Measurements from ENCODE around the gene GALNT9.

GALNT9 gene

GRCh38 chr12:132333766-132334165, 4.4 kb upstream of the GALNT9 start (continued):
- no peak for TF ChIP-seq TCF4 (CRISPR knock-in tag; IDR thresholded peaks at IDR 0.05; ENCODE audit: borderline replicate concordance)
- no peak for TF ChIP-seq CREB5 (CRISPR knock-in tag; IDR thresholded peaks at IDR 0.05; ENCODE audit: low read depth)
- no peak for TF ChIP-seq PPARA (CRISPR knock-in tag; IDR thresholded peaks at IDR 0.05; ENCODE audit: borderline replicate concordance)
- TF ChIP-seq TSHZ2 (CRISPR knock-in tag; IDR thresholded peaks at IDR 0.05): no peak
- TF ChIP-seq GLIS3 (CRISPR knock-in tag; IDR thresholded peaks at IDR 0.05): no peak

GRCh38 chr12:132333273-132333672, 3.9 kb upstream of the GALNT9 start:
- ATAC-seq: no peak
- TF ChIP-seq SNAI2 (CRISPR knock-in tag; IDR thresholded peaks at IDR 0.05) (no peak), CSDC2 (CRISPR knock-in tag; IDR thresholded peaks at IDR 0.05) (no peak), RARB (CRISPR knock-in tag; IDR thresholded peaks at IDR 0.05) (no peak), ZNF8 (CRISPR knock-in tag; IDR thresholded peaks at IDR 0.05) (no peak), ESRRG (CRISPR knock-in tag; IDR thresholded peaks at IDR 0.05) (no peak), POU6F1 (CRISPR knock-in tag; IDR thresholded peaks at IDR 0.05; ENCODE audit: borderline replicate concordance, low read depth) (no peak), TCF4 (CRISPR knock-in tag; IDR thresholded peaks at IDR 0.05; ENCODE audit: borderline replicate concordance) (no peak), GLIS3 (CRISPR knock-in tag; IDR thresholded peaks at IDR 0.05) (no peak), ZC3H10 (CRISPR knock-in tag; IDR thresholded peaks at IDR 0.05) (no peak), ZNF70 (CRISPR knock-in tag; IDR thresholded peaks at IDR 0.05) (no peak), PPARA (CRISPR knock-in tag; IDR thresholded peaks at IDR 0.05; ENCODE audit: borderline replicate concordance) (no peak), TOX (CRISPR knock-in tag; IDR thresholded peaks at IDR 0.05; ENCODE audit: borderline replicate concordance) (no peak), CREB5 (CRISPR knock-in tag; IDR thresholded peaks at IDR 0.05; ENCODE audit: low read depth) (no peak)

GRCh38 chr12:132330549-132330881, 1.1 kb upstream of the GALNT9 start:
- TF ChIP-seq ZNF565 (CRISPR knock-in tag; conservative IDR thresholded peaks at IDR 0.05; ENCODE audit: low read depth) (no peak), ZC3H10 (CRISPR knock-in tag; IDR thresholded peaks at IDR 0.05) (no peak), TSHZ2 (CRISPR knock-in tag; IDR thresholded peaks at IDR 0.05) (no peak), CSDC2 (CRISPR knock-in tag; IDR thresholded peaks at IDR 0.05) (no peak), ZNF8 (CRISPR knock-in tag; IDR thresholded peaks at IDR 0.05) (no peak), PPARA (CRISPR knock-in tag; IDR thresholded peaks at IDR 0.05; ENCODE audit: borderline replicate concordance) (no peak), ARNTL (CRISPR knock-in tag; IDR thresholded peaks at IDR 0.05; ENCODE audit: borderline replicate concordance, low read depth) (no peak), OSR1 (CRISPR knock-in tag; IDR thresholded peaks at IDR 0.05) (no peak), TOX (CRISPR knock-in tag; IDR thresholded peaks at IDR 0.05; ENCODE audit: borderline replicate concordance) (no peak), ZFP3 (CRISPR knock-in tag; IDR thresholded peaks at IDR 0.05) (no peak), GLIS3 (CRISPR knock-in tag; IDR thresholded peaks at IDR 0.05) (no peak), BACH2 (CRISPR knock-in tag; IDR thresholded peaks at IDR 0.05; ENCODE audit: borderline replicate concordance) (no peak), ZNF70 (CRISPR knock-in tag; IDR thresholded peaks at IDR 0.05) (no peak), TCF4 (CRISPR knock-in tag; IDR thresholded peaks at IDR 0.05; ENCODE audit: borderline replicate concordance) (no peak)
- no peak for ATAC-seq
